ENCODE results near the gene NACA2.

DNA sequence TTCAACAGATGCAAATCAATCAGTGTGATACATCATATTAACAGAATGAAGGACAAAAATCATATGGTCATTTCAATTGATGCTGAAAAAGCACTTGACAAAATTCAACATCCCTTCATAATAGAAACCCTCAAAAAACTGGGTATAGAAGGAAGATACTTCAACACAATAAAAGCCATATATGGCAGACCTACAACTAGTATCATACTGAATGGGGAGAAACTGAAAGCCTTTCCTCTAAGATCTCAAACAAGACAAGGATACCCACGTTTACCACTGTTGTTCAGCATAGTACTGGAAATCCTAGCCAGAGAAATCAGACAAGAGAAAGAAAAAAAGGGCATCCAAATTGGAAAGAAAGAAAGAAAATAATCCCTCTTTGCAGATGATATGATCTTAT, 47.1 kb upstream of the NACA2 start:
- TF ChIP-seq NFIC (IDR thresholded peaks at IDR 0.05) (no peak), FOXM1 (IDR thresholded peaks at IDR 0.05; ENCODE audit: borderline replicate concordance, low read depth) (no peak), EP300 (IDR thresholded peaks at IDR 0.05; ENCODE audit: borderline replicate concordance) (no peak), YY1 (IDR thresholded peaks at IDR 0.05; ENCODE audit: low read depth) (no peak), RAD21 (IDR thresholded peaks at IDR 0.05; ENCODE audit: low read depth) (no peak), CREB1 (IDR thresholded peaks at IDR 0.05; ENCODE audit: low read depth) (no peak), ZBTB7A (IDR thresholded peaks at IDR 0.05; ENCODE audit: low read depth) (no peak), EGR1 (IDR thresholded peaks at IDR 0.05) (no peak), TCF12 (IDR thresholded peaks at IDR 0.05; ENCODE audit: low read depth) (no peak), CEBPB (IDR thresholded peaks at IDR 0.05) (no peak)
- TF ChIP-seq, protein P1, sequence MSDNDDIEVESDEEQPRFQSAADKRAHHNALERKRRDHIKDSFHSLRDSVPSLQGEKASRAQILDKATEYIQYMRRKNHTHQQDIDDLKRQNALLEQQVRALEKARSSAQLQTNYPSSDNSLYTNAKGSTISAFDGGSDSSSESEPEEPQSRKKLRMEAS (IDR thresholded peaks at IDR 0.05) = no peak
- TF ChIP-seq, protein P2, sequence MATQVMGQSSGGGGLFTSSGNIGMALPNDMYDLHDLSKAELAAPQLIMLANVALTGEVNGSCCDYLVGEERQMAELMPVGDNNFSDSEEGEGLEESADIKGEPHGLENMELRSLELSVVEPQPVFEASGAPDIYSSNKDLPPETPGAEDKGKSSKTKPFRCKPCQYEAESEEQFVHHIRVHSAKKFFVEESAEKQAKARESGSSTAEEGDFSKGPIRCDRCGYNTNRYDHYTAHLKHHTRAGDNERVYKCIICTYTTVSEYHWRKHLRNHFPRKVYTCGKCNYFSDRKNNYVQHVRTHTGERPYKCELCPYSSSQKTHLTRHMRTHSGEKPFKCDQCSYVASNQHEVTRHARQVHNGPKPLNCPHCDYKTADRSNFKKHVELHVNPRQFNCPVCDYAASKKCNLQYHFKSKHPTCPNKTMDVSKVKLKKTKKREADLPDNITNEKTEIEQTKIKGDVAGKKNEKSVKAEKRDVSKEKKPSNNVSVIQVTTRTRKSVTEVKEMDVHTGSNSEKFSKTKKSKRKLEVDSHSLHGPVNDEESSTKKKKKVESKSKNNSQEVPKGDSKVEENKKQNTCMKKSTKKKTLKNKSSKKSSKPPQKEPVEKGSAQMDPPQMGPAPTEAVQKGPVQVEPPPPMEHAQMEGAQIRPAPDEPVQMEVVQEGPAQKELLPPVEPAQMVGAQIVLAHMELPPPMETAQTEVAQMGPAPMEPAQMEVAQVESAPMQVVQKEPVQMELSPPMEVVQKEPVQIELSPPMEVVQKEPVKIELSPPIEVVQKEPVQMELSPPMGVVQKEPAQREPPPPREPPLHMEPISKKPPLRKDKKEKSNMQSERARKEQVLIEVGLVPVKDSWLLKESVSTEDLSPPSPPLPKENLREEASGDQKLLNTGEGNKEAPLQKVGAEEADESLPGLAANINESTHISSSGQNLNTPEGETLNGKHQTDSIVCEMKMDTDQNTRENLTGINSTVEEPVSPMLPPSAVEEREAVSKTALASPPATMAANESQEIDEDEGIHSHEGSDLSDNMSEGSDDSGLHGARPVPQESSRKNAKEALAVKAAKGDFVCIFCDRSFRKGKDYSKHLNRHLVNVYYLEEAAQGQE (IDR thresholded peaks at IDR 0.05; ENCODE audit: low read depth) = no peak
- TF ChIP-seq, protein P3, sequence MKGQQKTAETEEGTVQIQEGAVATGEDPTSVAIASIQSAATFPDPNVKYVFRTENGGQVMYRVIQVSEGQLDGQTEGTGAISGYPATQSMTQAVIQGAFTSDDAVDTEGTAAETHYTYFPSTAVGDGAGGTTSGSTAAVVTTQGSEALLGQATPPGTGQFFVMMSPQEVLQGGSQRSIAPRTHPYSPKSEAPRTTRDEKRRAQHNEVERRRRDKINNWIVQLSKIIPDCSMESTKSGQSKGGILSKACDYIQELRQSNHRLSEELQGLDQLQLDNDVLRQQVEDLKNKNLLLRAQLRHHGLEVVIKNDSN (IDR thresholded peaks at IDR 0.05) = no peak
